Stimulated activated effector memory CD8-positive, alpha-beta T cell treated with anti-CD3 and anti-CD28 coated beads, Interleukin-12 subunit alpha, Interleukin-12 subunit beta, amount 100 ng/mL, for 72 hours (primary cell): ENCODE data around the gene CENPS.
"Not testable (repeated sequence)": the region's sequence is repeated elsewhere in the genome, so short reads cannot be mapped to it uniquely, and the experiment has no call there.

Experiments used
- ATAC-seq: fragments of 150-1000 bp; cut with Tn5 transposase; 2 replicates; pipeline ENCODE4 v1.10.0; 2021
- DNase-seq, 2 donors: peaks; one replicate each; pipeline ENCODE4 v3.0.0; 2021 to 2022; ENCODE audit warnings: low spot score in 2 of 2
- H3K27ac Mint-ChIP-seq: one replicate; pipeline ENCODE4 v1.8.0; 2022; ENCODE audit warnings: mild to moderate bottlenecking, mixed read lengths
- H3K36me3 Mint-ChIP-seq: one replicate; pipeline ENCODE4 v1.8.0; 2022; ENCODE audit warnings: mild to moderate bottlenecking, mixed read lengths
- H3K4me1 Mint-ChIP-seq: one replicate; pipeline ENCODE4 v1.8.0; 2022; ENCODE audit warnings: mixed read lengths
- H3K4me3 Mint-ChIP-seq: one replicate; pipeline ENCODE4 v1.8.0; 2022; ENCODE audit warnings: mild to moderate bottlenecking, mixed read lengths
- H3K9me3 Mint-ChIP-seq: one replicate; pipeline ENCODE4 v1.8.0; 2022; ENCODE audit warnings: mixed read lengths

CENPS gene

GRCh38 chr1:10401281-10401680, 29.0 kb upstream of the CENPS start:
- no peak for DNase-seq
- Mint-ChIP-seq H3K36me3 (peaks cover 60% of the 10 kb centered on the region), H3K4me3 (no peak overlapping the region), H3K9me3 (no peaks in the 10 kb centered on the region), H3K27ac (no peak overlapping the region), H3K4me1 (peaks cover 25% of the 10 kb centered on the region)
- no peak for ATAC-seq

- no peak for DNase-seq
- H3K4me3 Mint-ChIP-seq, result no peak overlapping the region
- H3K9me3 Mint-ChIP-seq, result no peaks in the 10 kb centered on the region
- peaks cover 25% of the 10 kb centered on the region for H3K4me1 Mint-ChIP-seq
- ATAC-seq, result no peak
- H3K36me3 Mint-ChIP-seq, result peaks cover 76% of the 10 kb centered on the region
- no peak overlapping the region for H3K27ac Mint-ChIP-seq
Observed at GRCh38 chr1:10402729-10403274, 27.4 kb upstream of the CENPS start.

- DNase-seq, result no peak
- Mint-ChIP-seq H3K9me3 (no peaks in the 10 kb centered on the region), H3K36me3 (peaks cover 98% of the 10 kb centered on the region), H3K4me3 (no peak overlapping the region), H3K27ac (no peak overlapping the region), H3K4me1 (peaks cover 6% of the 10 kb centered on the region)
- ATAC-seq, result no peak
Observed at GRCh38 chr1:10407201-10407600, 23.0 kb upstream of the CENPS start.

- Mint-ChIP-seq H3K9me3 (no peaks in the 10 kb centered on the region), H3K4me3 (no peak overlapping the region), H3K36me3 (peaks cover 100% of the 10 kb centered on the region), H3K27ac (peak overlapping the region; percentile 93), H3K4me1 (peaks cover 6% of the 10 kb centered on the region)
- DNase-seq (no peak), ATAC-seq (peak; percentile 28)
Observed at GRCh38 chr1:10415211-10415930, 14.9 kb upstream of the CENPS start.

- not testable (repeated sequence) for H3K4me3 Mint-ChIP-seq, H3K4me1 Mint-ChIP-seq, DNase-seq, ATAC-seq, H3K9me3 Mint-ChIP-seq
- Mint-ChIP-seq H3K27ac (peak overlapping the region; percentile 93), H3K36me3 (peaks cover 100% of the 10 kb centered on the region)
Observed at GRCh38 chr1:10415967-10416366, 14.3 kb upstream of the CENPS start.

GRCh38 chr1:10418741-10419140, 11.5 kb upstream of the CENPS start:
- not testable (repeated sequence) for H3K4me1 Mint-ChIP-seq, ATAC-seq, H3K4me3 Mint-ChIP-seq, H3K27ac Mint-ChIP-seq, DNase-seq, H3K9me3 Mint-ChIP-seq
- H3K36me3 Mint-ChIP-seq, result peaks cover 77% of the 10 kb centered on the region

- peaks cover 6% of the 10 kb centered on the region for H3K4me1 Mint-ChIP-seq
- peaks cover 71% of the 10 kb centered on the region for H3K36me3 Mint-ChIP-seq
- ATAC-seq, result no peak
Observed at GRCh38 chr1:10419351-10419750, 10.9 kb upstream of the CENPS start.

GRCh38 chr1:10421637-10422036, 8.6 kb upstream of the CENPS start:
- ATAC-seq (no peak), DNase-seq (no peak)
- no peaks in the 10 kb centered on the region for H3K4me1 Mint-ChIP-seq
- H3K4me3 Mint-ChIP-seq, result no peak overlapping the region
- H3K27ac Mint-ChIP-seq, result no peak overlapping the region
- peaks cover 49% of the 10 kb centered on the region for H3K36me3 Mint-ChIP-seq
- H3K9me3 Mint-ChIP-seq, result no peaks in the 10 kb centered on the region

More at GRCh38 chr1:10419351-10419750, 10.9 kb upstream of the CENPS start:
- Mint-ChIP-seq H3K9me3 (no peaks in the 10 kb centered on the region), H3K4me3 (no peak overlapping the region), H3K27ac (peak overlapping the region; percentile 71)
- no peak for DNase-seq

- DNase-seq (no peak), ATAC-seq (no peak)
- H3K4me1 Mint-ChIP-seq, result no peaks in the 10 kb centered on the region
- H3K27ac Mint-ChIP-seq, result no peak overlapping the region
- H3K36me3 Mint-ChIP-seq, result peaks cover 25% of the 10 kb centered on the region
- H3K4me3 Mint-ChIP-seq, result no peak overlapping the region
- no peaks in the 10 kb centered on the region for H3K9me3 Mint-ChIP-seq
Observed at GRCh38 chr1:10424034-10424433, 6.2 kb upstream of the CENPS start.

- H3K4me3 Mint-ChIP-seq, result no peak overlapping the region
- no peaks in the 10 kb centered on the region for H3K9me3 Mint-ChIP-seq
- ATAC-seq, result no peak
- no peak overlapping the region for H3K27ac Mint-ChIP-seq
- DNase-seq, result no peak
- H3K4me1 Mint-ChIP-seq, result peaks cover under 1% of the 10 kb centered on the region
- peaks cover 19% of the 10 kb centered on the region for H3K36me3 Mint-ChIP-seq
Observed at GRCh38 chr1:10424651-10425050, 5.6 kb upstream of the CENPS start.

GRCh38 chr1:10425826-10426534, 4.3 kb upstream of the CENPS start:
- H3K27ac Mint-ChIP-seq, DNase-seq, H3K4me1 Mint-ChIP-seq, H3K4me3 Mint-ChIP-seq, ATAC-seq, H3K9me3 Mint-ChIP-seq: not testable (repeated sequence)
- H3K36me3 Mint-ChIP-seq, result peaks cover 18% of the 10 kb centered on the region

GRCh38 chr1:10426535-10426848, 3.7 kb upstream of the CENPS start:
- not testable (repeated sequence) for H3K9me3 Mint-ChIP-seq, ATAC-seq, H3K27ac Mint-ChIP-seq, H3K4me3 Mint-ChIP-seq, H3K4me1 Mint-ChIP-seq, DNase-seq
- H3K36me3 Mint-ChIP-seq, result peaks cover 18% of the 10 kb centered on the region

- peak overlapping the region; percentile 81 for H3K4me3 Mint-ChIP-seq
- H3K4me1 Mint-ChIP-seq, result peaks cover 7% of the 10 kb centered on the region
- H3K36me3 Mint-ChIP-seq, result peaks cover 19% of the 10 kb centered on the region
- DNase-seq, result no peak
- H3K9me3 Mint-ChIP-seq, result no peaks in the 10 kb centered on the region
- no peak overlapping the region for H3K27ac Mint-ChIP-seq
- ATAC-seq, result no peak
Observed at GRCh38 chr1:10428984-10429383, 1.2 kb upstream of the CENPS start.

GRCh38 chr1:10429868-10430215, 391 bp upstream of the CENPS start:
- ATAC-seq (peak; percentile 37), DNase-seq (no peak)
- H3K9me3 Mint-ChIP-seq, result no peaks in the 10 kb centered on the region
- peak overlapping the region; percentile 81 for H3K4me3 Mint-ChIP-seq
- peaks cover 7% of the 10 kb centered on the region for H3K4me1 Mint-ChIP-seq
- peaks cover 19% of the 10 kb centered on the region for H3K36me3 Mint-ChIP-seq
- peak overlapping the region; percentile 88 for H3K27ac Mint-ChIP-seq

- H3K4me3 Mint-ChIP-seq, result peak overlapping the region; percentile 81
- DNase-seq (no peak), ATAC-seq (peak; percentile 1)
- H3K4me1 Mint-ChIP-seq, result peaks cover 7% of the 10 kb centered on the region
- peak overlapping the region; percentile 88 for H3K27ac Mint-ChIP-seq
- H3K9me3 Mint-ChIP-seq, result no peaks in the 10 kb centered on the region
- H3K36me3 Mint-ChIP-seq, result peaks cover 19% of the 10 kb centered on the region
Observed at GRCh38 chr1:10431070-10431730, 967 bp downstream of the CENPS start.
